DMS 273 (cell line): ENCODE measurements around the gene TNFRSF6B.

ENCODE experiments used
- DNase-seq: peaks from one replicate; lab custom pipeline; 2025; ENCODE audit not compliant: unreplicated experiment; lab: John Stamatoyannopoulos, UW

The TNFRSF6B gene

GRCh38 chr20:63735859-63736718 is 39.6 kb downstream of the TNFRSF6B start, which contains the start of gene LIME1:
Gene LIME1 (plus strand): TSS chr20:63736664. CDS start chr20:63737550, 886 bp downstream.
- peak; percentile 62 for DNase-seq

- peak; percentile 63 for DNase-seq
Measured at GRCh38 chr20:63736893-63737694, 40.6 kb downstream of the TNFRSF6B start.

- no peak for DNase-seq
Measured at GRCh38 chr20:63737695-63737944, 41.2 kb downstream of the TNFRSF6B start.

GRCh38 chr20:63737945-63738686 is 41.7 kb downstream of the TNFRSF6B start:
- DNase-seq, result peak; percentile 61

- peak; percentile 80 for DNase-seq
Measured at GRCh38 chr20:63738687-63739129, 42.3 kb downstream of the TNFRSF6B start.

GRCh38 chr20:63739130-63740069 is 42.9 kb downstream of the TNFRSF6B start, which contains the start of gene SLC2A4RG:
Gene SLC2A4RG (plus strand): TSS chr20:63739776. CDS start chr20:63739913, 137 bp downstream.
- peak; percentile 94 for DNase-seq

- peak; percentile 76 for DNase-seq
Measured at GRCh38 chr20:63740070-63740626, 43.7 kb downstream of the TNFRSF6B start.

- DNase-seq, result peak; percentile 94
Measured at GRCh38 chr20:63740627-63741353, 44.3 kb downstream of the TNFRSF6B start.

- DNase-seq, result no peak
Measured at GRCh38 chr20:63741354-63741675, 44.9 kb downstream of the TNFRSF6B start.

- DNase-seq, result no peak
Measured at GRCh38 chr20:63741676-63742380, 45.4 kb downstream of the TNFRSF6B start.

- no peak for DNase-seq
Measured at GRCh38 chr20:63742381-63743024, 46.1 kb downstream of the TNFRSF6B start.

GRCh38 chr20:63743210-63743970 is 46.9 kb downstream of the TNFRSF6B start:
- no peak for DNase-seq

GRCh38 chr20:63744158-63744557 is 47.7 kb downstream of the TNFRSF6B start:
- DNase-seq, result no peak

GRCh38 chr20:63744574-63745423 is 48.3 kb downstream of the TNFRSF6B start:
- DNase-seq, result no peak

GRCh38 chr20:63745424-63745805 is 49.0 kb downstream of the TNFRSF6B start:
- no peak for DNase-seq

GRCh38 chr20:63745961-63746731 is 49.7 kb downstream of the TNFRSF6B start:
- no peak for DNase-seq
